HUDEP-2 (cell line): ENCODE measurements around the gene PLD4.
"Not testable (repeated sequence)": the region's sequence is repeated elsewhere in the genome, so short reads cannot be mapped to it uniquely, and the experiment has no call there.

Experiments
- DNase-seq, 76 experiments: peaks; one replicate each; lab custom pipeline; 2025; ENCODE audit not compliant: unreplicated experiment in 76 of 76; lab: John Stamatoyannopoulos, UW

The PLD4 gene

DNA sequence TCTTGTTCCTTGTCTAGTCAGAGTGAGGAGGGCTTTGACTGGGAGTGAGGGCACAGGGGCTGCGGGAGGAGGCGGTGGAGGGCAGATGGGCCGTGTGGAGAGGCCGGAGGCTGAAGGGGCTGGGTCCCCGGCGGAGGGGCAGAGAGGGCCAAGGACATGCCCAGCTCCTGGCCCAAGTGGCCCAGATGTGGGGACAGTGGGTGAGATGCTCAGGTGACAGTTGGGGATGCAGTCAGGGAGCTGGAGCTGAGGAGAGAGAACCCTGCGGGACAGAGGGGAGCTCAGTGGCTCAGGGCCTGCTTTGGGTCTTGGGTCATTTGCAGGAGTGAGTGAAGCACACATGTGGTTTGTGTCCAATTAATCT, 26.5 kb upstream of the PLD4 start:
- no peak for DNase-seq

- DNase-seq: no peak
These were observed 25.7 kb upstream of the PLD4 start for GRCh38 chr14:104898870-104899510.

- DNase-seq: no peak
These were observed 24.9 kb upstream of the PLD4 start for GRCh38 chr14:104899781-104900180.

DNA sequence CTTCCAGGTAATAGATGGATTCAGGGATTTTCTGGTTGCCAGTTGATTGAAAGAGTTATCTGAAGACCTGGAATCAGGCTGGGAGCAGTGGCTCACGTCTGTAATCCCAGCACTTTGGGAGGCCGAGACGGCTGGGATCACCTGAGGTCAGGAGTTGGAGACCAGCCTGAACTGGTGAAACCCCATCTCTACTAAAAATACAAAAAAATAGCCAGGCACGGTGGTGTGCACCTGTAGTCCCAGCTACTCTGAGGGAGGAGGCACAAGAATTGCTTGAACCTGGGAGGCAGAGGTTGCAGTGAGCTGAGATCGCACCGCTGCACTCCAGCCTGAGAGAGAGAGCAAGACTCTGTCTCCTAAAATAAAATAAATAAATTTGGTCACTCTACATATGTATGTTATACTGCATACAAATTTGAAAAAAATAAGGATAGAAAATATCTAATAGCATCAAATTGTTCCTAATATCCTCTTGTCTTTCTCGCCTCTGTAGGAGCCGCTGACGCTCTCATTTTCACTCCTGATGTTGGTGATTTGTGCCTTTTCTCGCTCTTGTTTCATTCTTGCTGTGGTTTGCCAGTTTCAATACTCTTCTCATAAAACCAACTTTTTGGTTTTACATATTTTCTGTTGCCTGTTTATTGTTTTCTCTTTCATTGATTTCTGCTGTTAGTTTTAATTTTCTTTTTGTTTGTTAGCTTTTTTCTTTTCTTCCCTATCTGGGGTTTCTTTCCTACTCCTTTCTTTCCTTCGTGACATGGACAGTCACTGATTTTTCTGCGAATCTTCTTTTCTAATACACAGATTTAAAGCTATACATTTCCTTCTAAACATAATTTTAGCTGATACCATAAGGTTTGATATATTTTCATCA, 23.8 kb upstream of the PLD4 start:
- no peak for DNase-seq

- DNase-seq: no peak
These were observed 20.7 kb upstream of the PLD4 start for GRCh38 chr14:104903990-104904389.

GRCh38 chr14:104904650-104905578, 19.8 kb upstream of the PLD4 start:
- DNase-seq: not testable (repeated sequence)

DNA sequence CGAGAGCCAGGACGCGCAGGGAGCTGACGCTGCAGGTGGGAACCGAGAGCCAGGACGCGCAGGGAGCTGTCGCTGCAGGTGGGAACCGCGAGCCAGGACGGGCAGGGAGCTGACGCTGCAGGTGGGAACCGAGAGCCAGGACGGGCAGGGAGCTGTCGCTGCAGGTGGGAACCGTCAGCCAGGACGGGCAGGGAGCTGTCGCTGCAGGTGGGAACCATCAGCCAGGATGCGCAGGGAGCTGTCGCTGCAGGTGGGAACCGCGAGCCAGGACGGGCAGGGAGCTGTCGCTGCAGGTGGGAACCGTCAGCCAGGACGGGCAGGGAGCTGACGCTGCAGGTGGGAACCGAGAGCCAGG, 19.1 kb upstream of the PLD4 start:
- not testable (repeated sequence) for DNase-seq

- DNase-seq: no peak
These were observed 16.4 kb upstream of the PLD4 start for GRCh38 chr14:104908303-104908702.

GRCh38 chr14:104912053-104912452, 12.6 kb upstream of the PLD4 start:
- DNase-seq: no peak

DNA sequence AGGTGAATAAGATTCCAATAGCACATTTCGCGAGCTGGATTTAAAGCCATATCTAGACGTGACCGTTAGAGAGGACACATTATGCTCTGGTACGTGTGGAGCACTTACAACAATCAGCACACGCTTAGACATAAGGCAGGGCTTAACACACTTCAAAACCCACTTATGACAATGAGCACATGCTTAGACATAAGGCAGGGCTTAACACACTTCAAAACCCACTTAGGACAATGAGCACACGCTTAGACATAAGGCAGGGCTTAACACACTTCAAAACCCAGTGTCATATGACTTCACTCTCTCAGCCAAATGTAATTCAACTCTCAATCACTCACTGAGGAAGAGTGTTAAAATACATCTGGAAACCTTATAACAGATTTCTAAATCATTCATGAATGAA, 11.2 kb upstream of the PLD4 start:
- DNase-seq: no peak

DNA sequence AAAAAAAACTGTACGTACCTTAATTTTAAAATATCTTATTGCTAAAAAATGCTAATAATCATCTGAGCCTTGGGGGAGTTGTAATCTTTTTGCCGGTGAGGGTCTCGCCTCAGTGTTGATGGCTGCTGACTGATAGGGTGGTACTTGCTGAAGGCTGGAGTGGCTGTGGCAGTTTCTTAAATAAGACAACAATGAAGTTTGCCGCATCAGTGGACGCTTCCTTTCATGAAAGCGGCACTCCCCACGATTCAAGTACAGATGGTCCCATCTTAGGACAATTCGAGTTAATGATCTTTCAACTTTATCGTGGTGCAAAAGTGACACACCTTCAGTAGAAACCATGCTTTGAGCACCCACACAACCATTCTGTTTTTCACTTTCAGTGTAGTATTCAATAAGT, 7.6 kb upstream of the PLD4 start:
- DNase-seq: no peak

- DNase-seq: no peak
These were observed 6.7 kb upstream of the PLD4 start for GRCh38 chr14:104917993-104918392.

DNA sequence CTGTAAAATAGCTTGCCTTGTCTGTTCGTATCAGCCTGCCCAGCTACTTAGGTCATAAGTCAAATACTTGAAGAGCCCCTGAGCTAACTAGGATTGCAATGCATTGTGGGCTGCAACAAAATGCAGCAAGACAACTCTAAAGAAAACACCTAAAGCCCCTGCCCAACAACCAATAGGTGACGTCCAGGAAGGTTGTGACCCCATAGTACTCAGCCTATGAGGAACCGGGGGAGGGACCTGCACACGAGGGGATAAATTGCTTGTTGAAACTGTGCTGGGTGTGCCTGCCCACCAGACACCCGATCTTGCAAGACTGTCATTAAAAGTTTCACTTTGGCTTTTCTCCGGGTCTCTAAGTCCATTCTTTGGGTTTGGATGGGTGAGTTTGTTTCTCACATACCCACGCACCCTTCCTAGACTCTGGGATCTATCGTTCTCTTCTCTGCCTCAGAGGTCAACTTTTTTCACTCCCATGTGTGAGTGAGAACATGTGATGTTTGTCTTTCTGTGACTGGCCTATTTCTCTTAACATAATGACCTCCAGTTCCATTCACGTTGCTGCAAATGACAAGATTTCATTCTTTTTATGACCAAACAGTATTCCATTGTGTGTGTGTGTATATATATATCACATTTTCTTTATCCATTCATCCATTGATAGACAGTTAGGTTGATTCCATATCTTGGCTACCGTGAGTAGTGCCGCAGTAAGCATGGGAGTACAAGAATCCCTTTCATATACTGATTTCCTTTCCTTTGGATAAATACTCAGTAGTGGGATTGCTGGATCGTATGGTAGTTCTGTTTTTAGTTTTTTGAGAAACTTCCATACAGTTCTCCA, 5.3 kb upstream of the PLD4 start:
- DNase-seq: not testable (repeated sequence)

DNA sequence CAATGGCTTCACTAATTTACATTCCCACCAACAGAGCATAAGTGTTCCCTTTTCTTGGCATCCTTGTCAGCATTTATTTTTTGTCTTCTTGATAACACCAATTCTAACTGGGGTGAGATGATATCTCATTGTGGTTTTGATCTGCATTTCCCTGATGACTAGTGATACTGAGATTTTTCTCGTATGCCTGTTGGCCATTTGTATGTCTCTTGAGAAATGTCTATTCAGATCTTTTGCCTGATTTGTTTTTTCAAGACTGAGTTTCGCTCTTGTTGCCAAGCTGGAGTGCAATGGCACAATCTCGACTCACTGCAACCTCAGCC, 4.7 kb upstream of the PLD4 start:
- no peak for DNase-seq

GRCh38 chr14:104923640-104924420, 849 bp upstream of the PLD4 start:
- no peak for DNase-seq

DNA sequence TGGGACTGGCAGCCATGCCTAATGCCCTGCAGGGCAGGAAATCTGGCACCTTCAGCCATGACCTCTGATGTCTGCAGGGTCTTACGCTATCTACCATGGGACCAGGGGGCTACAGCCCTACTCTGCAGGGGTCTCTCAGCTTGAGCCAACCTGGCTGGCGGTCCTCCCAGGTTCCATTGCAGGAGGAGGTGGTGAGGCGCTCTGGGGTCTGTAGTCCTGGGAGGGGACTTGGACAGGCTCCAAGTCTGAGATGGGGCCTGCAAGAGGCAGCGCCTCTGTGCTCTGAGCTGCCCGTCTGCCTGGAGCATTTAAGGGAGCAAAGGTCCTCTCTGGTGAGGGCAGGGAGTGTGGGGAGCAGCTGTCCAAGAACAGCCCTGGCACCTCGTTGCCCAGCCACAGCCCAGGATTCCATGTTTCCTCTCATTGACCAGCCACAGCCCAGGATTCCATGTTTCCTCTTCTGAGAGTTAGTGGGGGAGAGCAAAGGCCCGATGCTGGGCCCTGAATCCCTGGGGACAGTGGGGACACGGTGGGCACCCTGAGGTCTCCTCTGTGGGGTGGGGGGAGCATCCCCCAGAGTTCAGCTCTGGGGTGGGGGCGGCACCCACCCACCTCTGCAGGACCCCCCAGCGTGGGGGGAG, 655 bp downstream of the PLD4 start:
- DNase-seq: no peak

DNA sequence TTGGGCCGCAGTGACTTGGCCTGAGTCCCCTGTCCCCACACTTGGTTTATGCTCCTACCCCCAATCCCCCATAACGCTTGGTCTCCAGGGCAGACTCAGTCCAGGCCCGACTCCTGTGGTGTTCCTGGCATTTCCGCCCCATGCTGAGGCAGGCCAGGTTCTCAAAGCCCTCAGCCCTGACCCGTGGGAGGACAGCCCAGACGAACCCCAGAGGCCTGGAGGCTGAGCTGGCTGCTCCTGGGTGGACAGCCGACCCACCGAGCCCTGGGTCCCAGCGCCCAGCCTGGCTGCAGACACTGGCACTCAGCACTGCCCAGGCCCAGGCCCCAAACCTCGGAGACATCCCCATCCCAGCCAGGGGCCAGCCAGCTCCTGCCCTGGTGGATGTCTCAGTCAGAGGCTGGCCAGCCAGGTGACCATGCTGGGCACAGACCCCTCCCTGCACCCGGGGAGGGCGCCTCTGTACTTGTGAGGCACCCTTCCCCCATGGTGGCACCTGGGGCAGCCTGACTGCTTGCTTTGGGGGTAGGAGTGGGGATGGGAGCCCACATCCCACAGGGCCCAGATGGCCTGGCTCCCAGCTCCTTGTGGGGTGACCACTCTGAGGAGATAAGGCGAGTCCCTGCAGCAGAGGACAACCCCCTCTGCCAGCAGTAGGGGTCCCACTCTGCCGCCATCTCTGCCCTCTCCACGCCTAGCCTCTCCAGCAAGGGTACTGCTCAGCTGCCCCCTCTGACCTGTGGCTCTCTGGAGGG, 1.4 kb downstream of the PLD4 start:
- no peak for DNase-seq

GRCh38 chr14:104926619-104927431, 2.1 kb downstream of the PLD4 start:
- no peak for DNase-seq
